ENCODE measurements around the gene IL32. TPM values are rescaled to one million over a fixed set of nuclear protein-coding genes. Genes with fewer than 3 reads are reported as not detected.
A peak's percentile ranks its signal among the peaks of the same experiment; 100 is the strongest.

IL32 gene
- total and polyA plus RNA-seq, 9 of the 15 experiments (the other 6 are each of a cell fraction or from before 2014, with no cell fraction given) = 0.21 to 2.2 (median 0.37) TPM; not detected in 3

DNA sequence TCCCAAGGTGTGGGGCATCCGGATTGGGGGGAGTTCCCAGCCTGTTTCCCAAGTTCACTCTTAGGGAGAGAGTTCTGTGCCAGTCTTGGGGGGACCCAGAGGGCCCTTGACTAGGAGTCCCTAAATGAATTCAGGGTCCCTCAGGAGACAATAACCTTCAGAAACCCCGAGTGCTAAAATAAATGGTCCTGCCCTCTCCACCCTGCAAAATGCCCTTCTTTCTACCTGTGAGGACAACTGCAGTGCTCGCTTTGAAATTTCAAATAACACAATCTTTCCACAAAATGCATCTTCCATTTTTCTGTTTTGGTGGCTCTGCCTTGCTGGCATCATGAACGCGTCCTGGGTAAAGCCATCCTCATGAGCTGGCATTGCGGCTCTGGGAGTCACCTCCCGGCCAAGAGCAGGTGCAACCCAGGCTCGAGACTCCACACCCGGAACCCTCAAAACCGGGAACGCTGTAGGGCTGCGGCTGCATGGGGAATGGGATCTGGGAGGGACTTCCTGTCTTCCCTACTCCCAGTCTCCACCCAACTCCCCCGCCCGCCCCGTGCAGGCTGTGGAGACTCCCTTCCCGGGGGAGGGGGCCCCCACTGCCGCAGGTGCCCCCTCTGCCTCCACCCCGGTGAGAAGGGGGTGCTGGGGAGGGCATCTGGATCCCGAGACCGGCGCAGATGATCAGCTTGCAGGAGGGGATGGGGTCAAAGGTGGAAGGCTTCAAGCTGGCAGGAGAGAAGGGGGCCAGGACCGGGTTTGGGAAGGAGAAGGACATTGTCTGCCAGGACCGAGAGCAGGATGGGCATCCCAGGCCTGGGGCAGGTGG is 46.8 kb downstream of the IL32 start, which contains the start of gene ZNF205 (continued):
- TF ChIP-seq, protein P1, sequence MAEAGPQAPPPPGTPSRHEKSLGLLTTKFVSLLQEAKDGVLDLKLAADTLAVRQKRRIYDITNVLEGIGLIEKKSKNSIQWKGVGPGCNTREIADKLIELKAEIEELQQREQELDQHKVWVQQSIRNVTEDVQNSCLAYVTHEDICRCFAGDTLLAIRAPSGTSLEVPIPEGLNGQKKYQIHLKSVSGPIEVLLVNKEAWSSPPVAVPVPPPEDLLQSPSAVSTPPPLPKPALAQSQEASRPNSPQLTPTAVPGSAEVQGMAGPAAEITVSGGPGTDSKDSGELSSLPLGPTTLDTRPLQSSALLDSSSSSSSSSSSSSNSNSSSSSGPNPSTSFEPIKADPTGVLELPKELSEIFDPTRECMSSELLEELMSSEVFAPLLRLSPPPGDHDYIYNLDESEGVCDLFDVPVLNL (CRISPR knock-in tag; IDR thresholded peaks at IDR 0.05; ENCODE audit: low read depth) = no peak
- TF ChIP-seq JUN (IDR thresholded peaks at IDR 0.05; ENCODE audit: borderline replicate concordance, low read depth, low read length) (0 out of 2 replicates have a peak, but pooled peaks have one; percentile 36), JUN (CRISPR knock-in tag; IDR thresholded peaks at IDR 0.05; ENCODE audit: borderline replicate concordance) (no peak), NR3C1 (CRISPR knock-in tag; IDR thresholded peaks at IDR 0.05) (no peak), DIDO1 (tag; IDR thresholded peaks at IDR 0.05; ENCODE audit: low read depth) (peak; percentile 95), SNIP1 (IDR thresholded peaks at IDR 0.05; ENCODE audit: low read depth) (no peak), ZBTB7A (IDR thresholded peaks at IDR 0.05; ENCODE audit: borderline replicate concordance, control insufficient read depth, low read depth, low read length) (peak; percentile 24; the same call in 1 of the 2 replicates), PHF8 (IDR thresholded peaks at IDR 0.05; ENCODE audit: borderline replicate concordance, low read length) (peak; percentile 66; the same call in 1 of the 2 replicates), ZBTB17 (CRISPR knock-in tag; IDR thresholded peaks at IDR 0.05) (no peak)
- TF ChIP-seq, protein P2, sequence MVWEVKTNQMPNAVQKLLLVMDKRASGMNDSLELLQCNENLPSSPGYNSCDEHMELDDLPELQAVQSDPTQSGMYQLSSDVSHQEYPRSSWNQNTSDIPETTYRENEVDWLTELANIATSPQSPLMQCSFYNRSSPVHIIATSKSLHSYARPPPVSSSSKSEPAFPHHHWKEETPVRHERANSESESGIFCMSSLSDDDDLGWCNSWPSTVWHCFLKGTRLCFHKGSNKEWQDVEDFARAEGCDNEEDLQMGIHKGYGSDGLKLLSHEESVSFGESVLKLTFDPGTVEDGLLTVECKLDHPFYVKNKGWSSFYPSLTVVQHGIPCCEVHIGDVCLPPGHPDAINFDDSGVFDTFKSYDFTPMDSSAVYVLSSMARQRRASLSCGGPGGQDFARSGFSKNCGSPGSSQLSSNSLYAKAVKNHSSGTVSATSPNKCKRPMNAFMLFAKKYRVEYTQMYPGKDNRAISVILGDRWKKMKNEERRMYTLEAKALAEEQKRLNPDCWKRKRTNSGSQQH (CRISPR knock-in tag; IDR thresholded peaks at IDR 0.05) = no peak
- TF ChIP-seq, protein P3, sequence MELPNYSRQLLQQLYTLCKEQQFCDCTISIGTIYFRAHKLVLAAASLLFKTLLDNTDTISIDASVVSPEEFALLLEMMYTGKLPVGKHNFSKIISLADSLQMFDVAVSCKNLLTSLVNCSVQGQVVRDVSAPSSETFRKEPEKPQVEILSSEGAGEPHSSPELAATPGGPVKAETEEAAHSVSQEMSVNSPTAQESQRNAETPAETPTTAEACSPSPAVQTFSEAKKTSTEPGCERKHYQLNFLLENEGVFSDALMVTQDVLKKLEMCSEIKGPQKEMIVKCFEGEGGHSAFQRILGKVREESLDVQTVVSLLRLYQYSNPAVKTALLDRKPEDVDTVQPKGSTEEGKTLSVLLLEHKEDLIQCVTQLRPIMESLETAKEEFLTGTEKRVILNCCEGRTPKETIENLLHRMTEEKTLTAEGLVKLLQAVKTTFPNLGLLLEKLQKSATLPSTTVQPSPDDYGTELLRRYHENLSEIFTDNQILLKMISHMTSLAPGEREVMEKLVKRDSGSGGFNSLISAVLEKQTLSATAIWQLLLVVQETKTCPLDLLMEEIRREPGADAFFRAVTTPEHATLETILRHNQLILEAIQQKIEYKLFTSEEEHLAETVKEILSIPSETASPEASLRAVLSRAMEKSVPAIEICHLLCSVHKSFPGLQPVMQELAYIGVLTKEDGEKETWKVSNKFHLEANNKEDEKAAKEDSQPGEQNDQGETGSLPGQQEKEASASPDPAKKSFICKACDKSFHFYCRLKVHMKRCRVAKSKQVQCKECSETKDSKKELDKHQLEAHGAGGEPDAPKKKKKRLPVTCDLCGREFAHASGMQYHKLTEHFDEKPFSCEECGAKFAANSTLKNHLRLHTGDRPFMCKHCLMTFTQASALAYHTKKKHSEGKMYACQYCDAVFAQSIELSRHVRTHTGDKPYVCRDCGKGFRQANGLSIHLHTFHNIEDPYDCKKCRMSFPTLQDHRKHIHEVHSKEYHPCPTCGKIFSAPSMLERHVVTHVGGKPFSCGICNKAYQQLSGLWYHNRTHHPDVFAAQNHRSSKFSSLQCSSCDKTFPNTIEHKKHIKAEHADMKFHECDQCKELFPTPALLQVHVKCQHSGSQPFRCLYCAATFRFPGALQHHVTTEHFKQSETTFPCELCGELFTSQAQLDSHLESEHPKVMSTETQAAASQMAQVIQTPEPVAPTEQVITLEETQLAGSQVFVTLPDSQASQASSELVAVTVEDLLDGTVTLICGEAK (IDR thresholded peaks at IDR 0.05) = peak; percentile 98
- TF ChIP-seq, protein P3 (CRISPR knock-in tag; IDR thresholded peaks at IDR 0.05) = no peak
- TF ChIP-seq, protein P4, sequence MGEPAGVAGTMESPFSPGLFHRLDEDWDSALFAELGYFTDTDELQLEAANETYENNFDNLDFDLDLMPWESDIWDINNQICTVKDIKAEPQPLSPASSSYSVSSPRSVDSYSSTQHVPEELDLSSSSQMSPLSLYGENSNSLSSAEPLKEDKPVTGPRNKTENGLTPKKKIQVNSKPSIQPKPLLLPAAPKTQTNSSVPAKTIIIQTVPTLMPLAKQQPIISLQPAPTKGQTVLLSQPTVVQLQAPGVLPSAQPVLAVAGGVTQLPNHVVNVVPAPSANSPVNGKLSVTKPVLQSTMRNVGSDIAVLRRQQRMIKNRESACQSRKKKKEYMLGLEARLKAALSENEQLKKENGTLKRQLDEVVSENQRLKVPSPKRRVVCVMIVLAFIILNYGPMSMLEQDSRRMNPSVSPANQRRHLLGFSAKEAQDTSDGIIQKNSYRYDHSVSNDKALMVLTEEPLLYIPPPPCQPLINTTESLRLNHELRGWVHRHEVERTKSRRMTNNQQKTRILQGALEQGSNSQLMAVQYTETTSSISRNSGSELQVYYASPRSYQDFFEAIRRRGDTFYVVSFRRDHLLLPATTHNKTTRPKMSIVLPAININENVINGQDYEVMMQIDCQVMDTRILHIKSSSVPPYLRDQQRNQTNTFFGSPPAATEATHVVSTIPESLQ (CRISPR knock-in tag; IDR thresholded peaks at IDR 0.05) = no peak
